ENCODE data around the gene NEB. TPM values are rescaled to one million over a fixed set of nuclear protein-coding genes. Genes with fewer than 3 reads are reported as not detected.

The NEB gene
- total RNA-seq, 1 donor = 0.27 TPM

GRCh38 chr2:151770995-151771394 is 36.7 kb upstream of the NEB start:
- no peak for DNase-seq (ENCODE audit: low read depth)
- no peak for TF ChIP-seq CTCF (IDR thresholded peaks at IDR 0.05; ENCODE audit: insufficient read depth, low read length)
- no peak overlapping the region for H3K4me3 ChIP-seq (ENCODE audit: low read depth, low read length)

- TF ChIP-seq CTCF (IDR thresholded peaks at IDR 0.05; ENCODE audit: insufficient read depth, low read length) = no peak
- no peak overlapping the region for H3K4me3 ChIP-seq (ENCODE audit: low read depth, low read length)
- DNase-seq (ENCODE audit: low read depth) = no peak
Measured at GRCh38 chr2:151769606-151770005, 35.3 kb upstream of the NEB start.

GRCh38 chr2:151767536-151767935 is 33.3 kb upstream of the NEB start:
- no peak overlapping the region for H3K4me3 ChIP-seq (ENCODE audit: low read depth, low read length)
- TF ChIP-seq CTCF (IDR thresholded peaks at IDR 0.05; ENCODE audit: insufficient read depth, low read length) = no peak
- no peak for DNase-seq (ENCODE audit: low read depth)

- no peak overlapping the region for H3K4me3 ChIP-seq (ENCODE audit: low read depth, low read length)
- DNase-seq (ENCODE audit: low read depth) = no peak
- no peak for TF ChIP-seq CTCF (IDR thresholded peaks at IDR 0.05; ENCODE audit: insufficient read depth, low read length)
Measured at GRCh38 chr2:151766437-151767153, 32.3 kb upstream of the NEB start.

GRCh38 chr2:151765760-151766410 is 31.6 kb upstream of the NEB start:
- TF ChIP-seq CTCF (IDR thresholded peaks at IDR 0.05; ENCODE audit: insufficient read depth, low read length) = no peak
- no peak for DNase-seq (ENCODE audit: low read depth)
- no peak overlapping the region for H3K4me3 ChIP-seq (ENCODE audit: low read depth, low read length)

GRCh38 chr2:151762694-151763093 is 28.4 kb upstream of the NEB start:
- no peak overlapping the region for H3K4me3 ChIP-seq (ENCODE audit: low read depth, low read length)
- TF ChIP-seq CTCF (IDR thresholded peaks at IDR 0.05; ENCODE audit: insufficient read depth, low read length) = no peak
- peak; percentile 32 for DNase-seq (ENCODE audit: low read depth)
